Endodermal cell (in vitro differentiated cells): ENCODE measurements around the gene NCOA3. TPM values are rescaled to one million over a fixed set of nuclear protein-coding genes. Genes with fewer than 3 reads are reported as not detected.

Experiments
- DNase-seq: peaks from one replicate; pipeline ENCODE4 v3.0.0-alpha.2; 2017
- H3K27ac ChIP-seq: 2 replicates; pipeline ENCODE4 v1.5.1; 2013; ENCODE audit warnings: mild to moderate bottlenecking, low read depth, low read length, moderate library complexity
- H3K27me3 ChIP-seq: 2 replicates; pipeline ENCODE4 v1.6.1; 2013; ENCODE audit warnings: mild to moderate bottlenecking, low read length, moderate library complexity; ENCODE audit not compliant: insufficient read depth, control insufficient read depth, poor library complexity, severe bottlenecking
- H3K36me3 ChIP-seq: 2 replicates; pipeline ENCODE4 v1.7.0; 2013; ENCODE audit warnings: mild to moderate bottlenecking, low read length, moderate library complexity; ENCODE audit not compliant: control insufficient read depth, insufficient read depth
- H3K4me1 ChIP-seq: one replicate; pipeline ENCODE4 v1.7.0; 2013; ENCODE audit warnings: low read length; ENCODE audit not compliant: control insufficient read depth, insufficient read depth
- H3K4me3 ChIP-seq: 2 replicates; pipeline ENCODE4 v1.5.1; 2013; ENCODE audit warnings: mild to moderate bottlenecking, low read length, moderate library complexity
- H3K9ac ChIP-seq: 2 replicates; pipeline ENCODE4 v1.6.1; 2013; ENCODE audit warnings: mild to moderate bottlenecking, low read length, moderate library complexity; ENCODE audit not compliant: poor library complexity, severe bottlenecking; ENCODE audit errors: extremely low read depth
- H3K9me3 ChIP-seq: 2 replicates; pipeline ENCODE4 v1.6.1; 2013; ENCODE audit warnings: mild to moderate bottlenecking, low read length, moderate library complexity; ENCODE audit not compliant: control insufficient read depth
- H3K27ac Mint-ChIP-seq: 2 replicates; pipeline ENCODE4 v1.8.0; 2020; ENCODE audit warnings: mixed read lengths
- H3K27me3 Mint-ChIP-seq: 2 replicates; pipeline ENCODE4 v1.8.0; 2021; ENCODE audit warnings: mild to moderate bottlenecking, mixed read lengths; ENCODE audit not compliant: insufficient read depth
- H3K36me3 Mint-ChIP-seq: 2 replicates; pipeline ENCODE4 v1.8.0; 2020; ENCODE audit warnings: low read depth, mixed read lengths
- H3K4me1 Mint-ChIP-seq: 2 replicates; pipeline ENCODE4 v1.8.0; 2020; ENCODE audit warnings: mixed read lengths
- H3K4me3 Mint-ChIP-seq: 2 replicates; pipeline ENCODE4 v1.8.0; 2020; ENCODE audit warnings: mild to moderate bottlenecking, moderate library complexity, mixed read lengths
- H3K9me3 Mint-ChIP-seq: 2 replicates; pipeline ENCODE4 v1.8.0; 2020; ENCODE audit warnings: mild to moderate bottlenecking, mixed read lengths
- CTCF ChIP-seq: fragments of 200-600 bp; sonication (generic); conservative IDR thresholded peaks from 2 replicates; pipeline ENCODE4 v1.5.0; 2021; ENCODE audit warnings: antibody characterized with exemption, mild to moderate bottlenecking
- WGBS, 2 experiments: methylation state at CpG; one replicate each; pipeline versions ENCODE4 v1.1.5 to v1.1.7; 2013; ENCODE audit warnings: missing lambda C conversion rate in 2 of 2, mixed read lengths in 1 of 2; ENCODE audit not compliant: insufficient coverage in 1 of 2, insufficient read length in 1 of 2; 5-methylcytosine and 5-hydroxymethylcytosine counted together
- total RNA-seq, 2 donors: library from RNA; stranded (reverse); fragmentation: NEBNext Ultra II Directional in 1 of 2; extraction: Animal tissue kit (Norgen Biotek cat#: 25700) in 1 of 2; gene quantifications; 2 replicates in 1 of 2; 3 replicates in 1 of 2; pipeline ENCODE4 v1.2.1, GENCODE V29; 2021

NCOA3 gene
- total RNA-seq, 2 donors from 2014 or later = 38.6 TPM

GRCh38 chr20:47454298-47455132 lies 47.2 kb upstream of the NCOA3 start:
- Histone ChIP-seq H3K9ac (peak overlapping the region; percentile 14), H3K4me1 (peaks cover 2% of the 10 kb centered on the region), H3K36me3 (no peaks in the 10 kb centered on the region), H3K4me3 (no peak overlapping the region), H3K9me3 (no peaks in the 10 kb centered on the region), H3K27ac (no peak overlapping the region), H3K27me3 (no peaks in the 10 kb centered on the region)
- H3K27me3 Mint-ChIP-seq = no peaks in the 10 kb centered on the region
- WGBS, 2 experiments = 88 to 93% methylated on average over 9 to 10 of the region's 10 CpGs
- DNase-seq = peak; percentile 59
- no peaks in the 10 kb centered on the region for H3K9me3 Mint-ChIP-seq
- no peaks in the 10 kb centered on the region for H3K36me3 Mint-ChIP-seq
- H3K27ac Mint-ChIP-seq = peak overlapping the region; percentile 84
- no peak overlapping the region for H3K4me3 Mint-ChIP-seq
- no peak for TF ChIP-seq CTCF
- H3K4me1 Mint-ChIP-seq = peaks cover 17% of the 10 kb centered on the region

- H3K4me1 Mint-ChIP-seq = peaks cover 21% of the 10 kb centered on the region
- peak overlapping the region; percentile 76 for H3K27ac Mint-ChIP-seq
- Histone ChIP-seq H3K4me3 (no peak overlapping the region), H3K4me1 (peaks cover 2% of the 10 kb centered on the region), H3K9ac (no peak overlapping the region), H3K27me3 (no peaks in the 10 kb centered on the region), H3K27ac (no peak overlapping the region), H3K36me3 (no peaks in the 10 kb centered on the region), H3K9me3 (no peaks in the 10 kb centered on the region)
- no peaks in the 10 kb centered on the region for H3K27me3 Mint-ChIP-seq
- no peaks in the 10 kb centered on the region for H3K9me3 Mint-ChIP-seq
- H3K4me3 Mint-ChIP-seq = no peak overlapping the region
- H3K36me3 Mint-ChIP-seq = no peaks in the 10 kb centered on the region
- TF ChIP-seq CTCF = no peak
- DNase-seq = no peak
- 77 to 90% methylated on average over 6 to 7 of the region's 7 CpGs for WGBS, 2 experiments
Measured at GRCh38 chr20:47455133-47456040, 46.3 kb upstream of the NCOA3 start.

GRCh38 chr20:47456041-47456537 lies 45.6 kb upstream of the NCOA3 start:
- Mint-ChIP-seq H3K36me3 (no peaks in the 10 kb centered on the region), H3K4me3 (no peak overlapping the region), H3K27ac (peak overlapping the region; percentile 23), H3K27me3 (no peaks in the 10 kb centered on the region), H3K4me1 (peaks cover 21% of the 10 kb centered on the region), H3K9me3 (no peaks in the 10 kb centered on the region)
- Histone ChIP-seq H3K27ac (no peak overlapping the region), H3K9ac (no peak overlapping the region), H3K4me3 (no peak overlapping the region), H3K4me1 (peaks cover 2% of the 10 kb centered on the region), H3K36me3 (no peaks in the 10 kb centered on the region), H3K9me3 (no peaks in the 10 kb centered on the region), H3K27me3 (no peaks in the 10 kb centered on the region)
- no peak for DNase-seq
- WGBS, 2 experiments = 95 to 97% methylated on average over 7 to 8 of the region's 8 CpGs
- no peak for TF ChIP-seq CTCF
